Stomach (tissue), 9 donors: ENCODE results near the gene TNFRSF21. TPM values are rescaled to one million over a fixed set of nuclear protein-coding genes. Genes with fewer than 3 reads are reported as not detected.
A peak's percentile ranks its signal among the peaks of the same experiment; 100 is the strongest.

ENCODE experiments used
- DNase-seq, 2 donors: peaks; one replicate each; pipeline versions ENCODE4 v3.0.0 to v3.0.0-alpha.2; 2013 to 2019
- H3K27ac ChIP-seq, 5 donors: fragments of 200-600 bp in 4 of 5; sonication (generic) in 4 of 5; one replicate each; pipeline ENCODE4 v1.5.1; 2013 to 2019; ENCODE audit warnings: mild to moderate bottlenecking in 1 of 5, moderate library complexity in 1 of 5
- H3K27me3 ChIP-seq, 3 donors: fragments of 200-600 bp; sonication (generic); one replicate each; pipeline ENCODE4 v1.5.1; 2017 to 2019; ENCODE audit warnings: mixed run types in 1 of 3
- H3K36me3 ChIP-seq, 4 donors: fragments of 200-600 bp; sonication (generic); 1 replicate in 3 of 4; 2 replicates in 1 of 4; pipeline ENCODE4 v1.5.1; 2016 to 2019
- H3K4me1 ChIP-seq, 4 donors: fragments of 200-600 bp; sonication (generic); one replicate each; pipeline ENCODE4 v1.5.1; 2016 to 2019
- H3K4me3 ChIP-seq, 4 donors: fragments of 200-600 bp; sonication (generic) in 3 of 4; one replicate each; pipeline ENCODE4 v1.5.1; 2016 to 2019; ENCODE audit warnings: mild to moderate bottlenecking in 1 of 4
- H3K9me3 ChIP-seq, 4 donors: fragments of 200-600 bp; sonication (generic); one replicate each; pipeline ENCODE4 v1.5.1; 2016 to 2019
- EP300 ChIP-seq: sonication (generic); formaldehyde crosslinking; IDR thresholded peaks from one replicate; pipeline ENCODE4 v1.6.1; 2017; ENCODE audit warnings: antibody characterized with exemption
- POLR2A ChIP-seq, 4 donors: fragments of 450-650 bp; IDR thresholded peaks; one replicate each; pipeline ENCODE4 v1.6.1; 2016; ENCODE audit warnings: antibody characterized with exemption in 4 of 4, control low read depth in 2 of 4, mild to moderate bottlenecking in 1 of 4, moderate library complexity in 1 of 4
- POLR2AphosphoS5 ChIP-seq, 3 donors: sonication (generic); formaldehyde crosslinking; IDR thresholded peaks; one replicate each; pipeline ENCODE4 v1.6.1; 2016; ENCODE audit warnings: antibody characterized with exemption in 3 of 3
- WGBS, 5 donors: extraction: QIAGEN DNeasy Blood & Tissue Kit in 3 of 5; methylation state at CpG; one replicate each; pipeline versions ENCODE4 v1.1.5 to v1.1.7; 2013 to 2018; 5-methylcytosine and 5-hydroxymethylcytosine counted together
- intact Hi-C: fragments of 100-400 bp; cut with DNase I; formaldehyde crosslinking; loops from one replicate; pipeline ENCODE4 v1.15.1; 2023; ENCODE audit warnings: low total_unique reads
- polyA plus RNA-seq, 3 donors: library from polyadenylated mRNA; stranded (reverse); fragments of 200-250 nt; gene quantifications; one replicate each; pipeline ENCODE4 v1.2.3, GENCODE V29; 2013
- total RNA-seq, 5 donors: library from RNA; depleted of rRNA; stranded (reverse); fragments of >200 nt; gene quantifications; one replicate each; pipeline versions ENCODE4 v1.1.0 to v1.2.3, GENCODE V29; 2014 to 2016
- TF ChIP-seq, protein P1 (sequence below), 7 experiments: fragments of 450-650 bp in 4 of 7; fragments of 200-600 bp in 3 of 7; sonication (generic) in 3 of 7; IDR thresholded peaks; one replicate each; pipeline ENCODE4 v1.5.1; 2016 to 2019; ENCODE audit warnings: antibody characterized with exemption in 7 of 7, control low read depth in 2 of 7, mild to moderate bottlenecking in 1 of 7
- donor health status: healthy with polysubstance abuse.
- donor health status: Bipolar disorder and iron deficiency.
- donor health status: healthy.

TNFRSF21 gene
- total and polyA plus RNA-seq, 8 donors: 24.7 to 112 (median 41.3) TPM

DNA sequence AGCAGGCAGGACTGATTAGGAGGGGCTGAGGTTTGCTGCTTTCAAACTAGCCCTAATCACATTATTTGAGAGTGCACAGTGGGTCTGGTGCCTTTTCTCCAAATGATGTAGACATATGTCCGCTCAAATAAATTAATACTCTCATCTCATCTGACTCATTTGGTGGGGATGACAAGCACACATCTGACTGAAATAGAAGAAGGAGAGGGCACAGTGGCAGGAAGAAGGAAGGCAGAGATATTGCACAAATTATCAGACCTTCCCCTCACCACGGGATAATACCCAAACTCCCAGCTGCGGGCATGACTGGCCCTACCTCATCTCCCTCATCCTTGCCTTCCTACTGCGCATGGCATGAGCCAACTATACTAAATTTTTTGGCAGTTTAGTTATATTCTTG, 33.9 kb upstream of the TNFRSF21 start:
- no peak for TF ChIP-seq POLR2A (IDR thresholded peaks at IDR 0.05)
- TF ChIP-seq EP300: no peak
- Histone ChIP-seq H3K4me3 (no peak overlapping the region), H3K4me1 (no peaks in the 10 kb centered on the region), H3K27me3 (no peaks in the 10 kb centered on the region), H3K9me3 (no peaks in the 10 kb centered on the region), H3K27ac (no peak overlapping the region), H3K36me3 (no peaks in the 10 kb centered on the region)
- DNase-seq: no peak
- 71 to 74% (median 71%) methylated on average over 4 of the region's 4 CpGs for WGBS, 5 donors
- intact Hi-C loops: no loop called here

DNA sequence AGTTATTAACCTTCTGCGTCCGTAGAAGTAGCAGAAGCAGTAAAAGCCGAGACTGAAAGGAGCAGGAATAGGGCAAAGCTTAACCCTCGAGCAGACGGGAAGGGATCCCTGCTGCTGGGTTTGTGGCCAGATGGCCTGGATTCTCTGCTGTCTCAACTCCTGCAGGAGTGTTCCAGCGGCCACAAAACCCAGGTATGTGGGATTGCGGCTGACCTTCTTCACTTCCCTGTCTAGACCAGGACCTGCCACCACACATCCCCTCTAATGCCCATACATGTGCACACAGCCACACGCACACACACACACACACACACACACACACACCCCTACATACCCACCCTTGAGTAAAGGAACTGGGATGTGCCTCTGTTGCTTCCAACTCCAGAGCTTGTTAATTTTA, 33.1 kb upstream of the TNFRSF21 start:
- intact Hi-C loops: no loop called here
- H3K4me3 ChIP-seq: no peak overlapping the region
- no peaks in the 10 kb centered on the region for H3K27me3 ChIP-seq
- H3K9me3 ChIP-seq: no peaks in the 10 kb centered on the region
- DNase-seq: no peak
- H3K4me1 ChIP-seq: no peaks in the 10 kb centered on the region
- H3K27ac ChIP-seq: no peak overlapping the region
- 77 to 88% (median 83%) methylated on average over 8 of the region's 8 CpGs for WGBS, 5 donors
- no peaks in the 10 kb centered on the region for H3K36me3 ChIP-seq
- TF ChIP-seq POLR2A (IDR thresholded peaks at IDR 0.05) (no peak), EP300 (no peak), POLR2AphosphoS5 (IDR thresholded peaks at IDR 0.05) (no peak)
- TF ChIP-seq, protein P1, sequence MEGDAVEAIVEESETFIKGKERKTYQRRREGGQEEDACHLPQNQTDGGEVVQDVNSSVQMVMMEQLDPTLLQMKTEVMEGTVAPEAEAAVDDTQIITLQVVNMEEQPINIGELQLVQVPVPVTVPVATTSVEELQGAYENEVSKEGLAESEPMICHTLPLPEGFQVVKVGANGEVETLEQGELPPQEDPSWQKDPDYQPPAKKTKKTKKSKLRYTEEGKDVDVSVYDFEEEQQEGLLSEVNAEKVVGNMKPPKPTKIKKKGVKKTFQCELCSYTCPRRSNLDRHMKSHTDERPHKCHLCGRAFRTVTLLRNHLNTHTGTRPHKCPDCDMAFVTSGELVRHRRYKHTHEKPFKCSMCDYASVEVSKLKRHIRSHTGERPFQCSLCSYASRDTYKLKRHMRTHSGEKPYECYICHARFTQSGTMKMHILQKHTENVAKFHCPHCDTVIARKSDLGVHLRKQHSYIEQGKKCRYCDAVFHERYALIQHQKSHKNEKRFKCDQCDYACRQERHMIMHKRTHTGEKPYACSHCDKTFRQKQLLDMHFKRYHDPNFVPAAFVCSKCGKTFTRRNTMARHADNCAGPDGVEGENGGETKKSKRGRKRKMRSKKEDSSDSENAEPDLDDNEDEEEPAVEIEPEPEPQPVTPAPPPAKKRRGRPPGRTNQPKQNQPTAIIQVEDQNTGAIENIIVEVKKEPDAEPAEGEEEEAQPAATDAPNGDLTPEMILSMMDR (IDR thresholded peaks at IDR 0.05): no peak

DNA sequence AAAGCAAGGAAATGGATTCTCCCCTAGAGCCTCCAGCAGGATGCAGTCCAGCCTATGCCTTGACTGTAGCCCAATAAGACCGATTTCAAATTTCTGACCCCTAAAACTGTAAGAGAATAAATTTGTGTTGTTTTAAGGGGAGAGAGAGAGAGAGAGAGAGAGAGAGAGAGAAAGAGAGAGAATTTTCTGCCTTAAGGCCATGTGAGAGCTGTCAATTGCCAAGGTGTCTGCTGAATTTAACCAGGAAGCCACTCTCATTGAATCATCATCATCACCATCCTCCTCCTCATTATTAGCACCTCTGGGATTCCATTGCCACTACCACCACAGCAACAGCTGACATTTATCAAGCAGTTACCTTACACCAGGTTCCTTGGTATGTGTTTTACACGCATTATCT, 27.8 kb upstream of the TNFRSF21 start:
- H3K27me3 ChIP-seq: no peaks in the 10 kb centered on the region
- H3K9me3 ChIP-seq: no peaks in the 10 kb centered on the region
- TF ChIP-seq, protein P1 (IDR thresholded peaks at IDR 0.05): no peak
- no peak for TF ChIP-seq POLR2A (IDR thresholded peaks at IDR 0.05)
- TF ChIP-seq EP300: no peak
- no peak for TF ChIP-seq POLR2AphosphoS5 (IDR thresholded peaks at IDR 0.05)
- no peak overlapping the region for H3K4me3 ChIP-seq
- WGBS, 5 donors: 61 to 81% (median 74%) methylated on average over 2 of the region's 2 CpGs
- no peak overlapping the region for H3K27ac ChIP-seq
- no peak for DNase-seq
- intact Hi-C loops: no loop called here
- H3K4me1 ChIP-seq: no peaks in the 10 kb centered on the region
- no peaks in the 10 kb centered on the region for H3K36me3 ChIP-seq

DNA sequence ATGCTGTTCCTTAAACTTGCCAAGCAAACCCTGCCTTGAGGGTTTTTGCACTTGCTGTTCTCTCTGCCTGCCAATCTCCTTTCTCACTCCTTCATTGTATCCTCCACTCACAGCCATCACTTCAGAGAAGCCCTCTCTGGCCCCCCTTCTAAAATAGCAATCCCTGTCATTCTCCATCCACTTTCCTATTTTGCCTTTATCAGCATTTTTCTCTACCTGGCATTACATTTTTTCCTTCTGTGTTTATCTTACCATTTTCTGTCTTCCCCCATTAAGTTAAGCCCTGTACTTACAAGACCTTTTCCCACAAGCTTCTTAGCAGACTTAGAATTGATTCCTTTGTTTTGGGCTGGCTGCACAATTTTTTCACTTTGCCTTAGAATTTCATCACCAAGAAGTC, 26.6 kb upstream of the TNFRSF21 start:
- no peak overlapping the region for H3K4me3 ChIP-seq
- intact Hi-C loops: no loop called here

DNA sequence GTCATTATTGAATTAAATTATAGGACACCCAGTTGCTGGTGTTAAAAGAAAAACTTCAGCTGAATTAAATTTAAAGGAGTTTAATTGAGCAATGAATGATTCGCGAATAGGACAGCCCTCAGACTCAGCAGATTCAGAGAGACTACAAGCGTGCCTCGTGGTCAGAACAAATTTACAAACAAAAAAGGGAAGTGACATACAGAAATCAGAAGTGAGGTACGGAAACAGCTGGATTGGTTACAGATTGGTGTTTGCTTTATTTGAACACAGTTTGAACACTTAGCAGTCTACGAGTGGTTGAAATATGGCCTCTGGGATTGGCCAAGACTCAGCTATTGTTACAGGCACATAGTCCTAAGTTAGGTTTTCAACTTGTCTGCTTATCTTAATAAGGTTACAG, 25.8 kb upstream of the TNFRSF21 start:
- WGBS, 5 donors: 34 to 54% (median 38%) methylated on average over 6 of the region's 6 CpGs
- no peaks in the 10 kb centered on the region for H3K27me3 ChIP-seq
- TF ChIP-seq, protein P1 (IDR thresholded peaks at IDR 0.05): no peak
- no peak for TF ChIP-seq POLR2AphosphoS5 (IDR thresholded peaks at IDR 0.05)
- TF ChIP-seq EP300: no peak
- TF ChIP-seq POLR2A (IDR thresholded peaks at IDR 0.05): no peak
- H3K4me1 ChIP-seq: no peaks in the 10 kb centered on the region
- peak in 1 of 2 donors; percentile 27 for DNase-seq
- H3K27ac ChIP-seq: no peak overlapping the region
- no peaks in the 10 kb centered on the region for H3K36me3 ChIP-seq
- no peak overlapping the region for H3K4me3 ChIP-seq
- intact Hi-C loops: no loop called here
- peaks cover 0 to 4% (median 0%) of the 10 kb centered on the region in 4 donors for H3K9me3 ChIP-seq

More for the DNA sequence above, 26.6 kb upstream of the TNFRSF21 start:
- DNase-seq: no peak
- Histone ChIP-seq H3K27ac (no peak overlapping the region), H3K36me3 (no peaks in the 10 kb centered on the region), H3K27me3 (no peaks in the 10 kb centered on the region), H3K9me3 (peaks cover 0 to 4% (median 0%) of the 10 kb centered on the region in 4 donors), H3K4me1 (no peaks in the 10 kb centered on the region)
- no peak for TF ChIP-seq POLR2A (IDR thresholded peaks at IDR 0.05)
- no peak for TF ChIP-seq EP300
- no peak for TF ChIP-seq POLR2AphosphoS5 (IDR thresholded peaks at IDR 0.05)
- TF ChIP-seq, protein P1 (IDR thresholded peaks at IDR 0.05): no peak
